AG09319 (cell line): ENCODE measurements around the gene HPS3.
A peak's percentile ranks its signal among the peaks of the same experiment; 100 is the strongest.

Experiments used
- DNase-seq: peaks from one replicate; pipeline ENCODE4 v3.0.0-alpha.2; 2010; ENCODE audit warnings: low read depth; ENCODE audit errors: extremely low read depth
- TF ChIP-seq, protein P1 (sequence below): IDR thresholded peaks from 2 replicates; pipeline ENCODE4 v1.5.1; 2011; ENCODE audit warnings: low read depth, mild to moderate bottlenecking, inconsistent platforms, low read length, moderate library complexity

Gene HPS3

DNA sequence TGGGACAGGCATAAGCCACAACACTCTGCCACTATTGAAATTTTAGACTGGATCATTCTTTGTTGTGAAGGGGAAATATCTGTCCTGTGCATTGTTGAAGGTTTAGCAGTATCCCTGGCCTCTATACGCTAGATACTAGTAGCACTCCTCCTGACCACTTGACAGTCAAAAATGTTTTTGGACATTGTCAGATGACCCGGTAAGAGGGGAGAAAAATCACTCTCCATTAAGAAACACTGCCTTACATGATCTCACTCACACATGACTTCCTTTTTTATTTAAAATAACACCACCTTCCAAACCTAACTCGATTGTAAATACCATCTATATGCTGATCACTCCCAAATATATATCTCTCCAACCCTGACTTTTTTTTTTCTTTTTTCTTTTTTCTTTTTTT is 27.8 kb upstream of the HPS3 start:
- TF ChIP-seq, protein P1, sequence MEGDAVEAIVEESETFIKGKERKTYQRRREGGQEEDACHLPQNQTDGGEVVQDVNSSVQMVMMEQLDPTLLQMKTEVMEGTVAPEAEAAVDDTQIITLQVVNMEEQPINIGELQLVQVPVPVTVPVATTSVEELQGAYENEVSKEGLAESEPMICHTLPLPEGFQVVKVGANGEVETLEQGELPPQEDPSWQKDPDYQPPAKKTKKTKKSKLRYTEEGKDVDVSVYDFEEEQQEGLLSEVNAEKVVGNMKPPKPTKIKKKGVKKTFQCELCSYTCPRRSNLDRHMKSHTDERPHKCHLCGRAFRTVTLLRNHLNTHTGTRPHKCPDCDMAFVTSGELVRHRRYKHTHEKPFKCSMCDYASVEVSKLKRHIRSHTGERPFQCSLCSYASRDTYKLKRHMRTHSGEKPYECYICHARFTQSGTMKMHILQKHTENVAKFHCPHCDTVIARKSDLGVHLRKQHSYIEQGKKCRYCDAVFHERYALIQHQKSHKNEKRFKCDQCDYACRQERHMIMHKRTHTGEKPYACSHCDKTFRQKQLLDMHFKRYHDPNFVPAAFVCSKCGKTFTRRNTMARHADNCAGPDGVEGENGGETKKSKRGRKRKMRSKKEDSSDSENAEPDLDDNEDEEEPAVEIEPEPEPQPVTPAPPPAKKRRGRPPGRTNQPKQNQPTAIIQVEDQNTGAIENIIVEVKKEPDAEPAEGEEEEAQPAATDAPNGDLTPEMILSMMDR, result no peak

DNA sequence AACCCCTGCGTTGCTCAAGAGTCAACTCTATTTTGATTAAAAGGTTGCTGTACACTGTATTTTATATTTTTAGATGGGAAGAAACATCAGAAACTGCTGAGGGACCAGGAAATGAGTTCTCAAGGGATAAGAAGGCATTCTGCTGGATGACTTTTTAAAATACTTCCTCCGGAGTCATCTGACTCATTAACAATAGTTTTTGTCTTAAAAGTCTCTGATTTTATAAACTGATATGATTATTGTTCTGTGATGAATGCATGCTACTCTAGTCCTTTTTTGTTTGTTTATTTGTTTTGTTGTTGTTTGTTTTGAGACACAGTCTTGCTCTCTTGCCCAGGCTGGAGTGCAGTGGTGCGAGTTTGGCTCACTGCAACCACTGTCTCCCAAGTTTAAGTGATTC is 25.0 kb upstream of the HPS3 start:
- DNase-seq, result no peak
- TF ChIP-seq, protein P1, result no peak

More for the DNA sequence above, 27.8 kb upstream of the HPS3 start:
- DNase-seq, result no peak

DNA sequence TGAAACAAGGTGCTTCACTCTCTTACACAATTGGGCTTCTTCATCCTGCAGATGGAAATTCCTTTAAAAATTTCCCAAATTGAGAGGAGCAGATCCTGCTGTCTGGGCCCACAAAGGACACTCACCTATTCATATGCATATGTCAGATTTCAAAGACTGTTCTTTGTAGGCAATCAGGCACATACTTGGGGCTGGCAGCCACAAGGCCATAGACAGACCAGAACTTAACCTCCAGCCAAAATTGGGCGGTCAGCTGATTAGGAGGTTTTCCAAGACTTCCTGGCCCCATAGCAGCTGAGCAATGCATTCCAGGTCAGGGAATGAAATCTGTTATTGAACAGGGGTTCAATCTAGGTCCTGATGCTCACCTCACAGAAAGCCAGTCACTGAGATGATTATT is 15.0 kb upstream of the HPS3 start:
- TF ChIP-seq, protein P1, result no peak

DNA sequence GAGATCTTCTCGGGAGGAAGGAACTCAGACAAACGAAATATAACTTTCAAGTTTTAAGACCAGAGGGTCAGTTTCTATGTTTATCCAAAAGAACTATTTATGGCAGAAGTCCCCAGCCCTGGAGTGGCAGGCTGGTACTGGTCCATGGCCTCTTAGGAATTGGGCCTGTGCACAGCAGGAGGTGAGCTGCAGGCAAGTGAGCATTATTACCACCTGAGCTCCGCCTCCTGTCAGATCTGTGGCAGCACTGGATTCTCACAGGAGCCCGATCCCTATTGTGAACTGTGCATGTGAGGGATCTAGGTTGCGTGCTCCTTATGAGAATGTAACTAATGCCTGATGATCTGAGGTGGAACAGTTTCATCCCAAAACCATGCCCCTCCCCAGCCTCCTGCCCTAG is 14.3 kb upstream of the HPS3 start:
- DNase-seq, result no peak
- TF ChIP-seq, protein P1, result no peak

More for the DNA sequence above, 15.0 kb upstream of the HPS3 start:
- DNase-seq, result no peak

GRCh38 chr3:149118724-149119123 is 10.7 kb upstream of the HPS3 start:
- TF ChIP-seq, protein P1, result no peak
- no peak for DNase-seq

DNA sequence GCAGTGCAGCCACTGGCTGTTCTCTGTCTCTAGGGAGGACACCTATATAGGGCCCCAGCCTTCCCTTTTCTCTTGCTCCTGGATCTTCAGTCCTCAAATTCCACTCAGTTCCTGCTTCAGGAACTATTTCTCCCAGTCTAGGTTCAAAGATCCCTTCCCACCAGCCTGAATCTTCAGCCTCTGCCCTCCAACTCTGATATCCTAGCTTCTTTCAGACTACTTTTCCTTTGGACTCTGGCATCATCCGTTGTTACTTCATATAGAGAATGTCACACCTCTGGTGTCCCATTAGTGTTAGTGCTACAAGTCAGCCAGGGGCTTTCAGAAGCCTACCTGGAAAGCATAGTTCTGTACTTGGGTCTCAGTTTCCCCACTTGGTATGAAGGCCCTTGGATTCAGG is 10.0 kb upstream of the HPS3 start:
- DNase-seq, result no peak
- TF ChIP-seq, protein P1, result no peak

DNA sequence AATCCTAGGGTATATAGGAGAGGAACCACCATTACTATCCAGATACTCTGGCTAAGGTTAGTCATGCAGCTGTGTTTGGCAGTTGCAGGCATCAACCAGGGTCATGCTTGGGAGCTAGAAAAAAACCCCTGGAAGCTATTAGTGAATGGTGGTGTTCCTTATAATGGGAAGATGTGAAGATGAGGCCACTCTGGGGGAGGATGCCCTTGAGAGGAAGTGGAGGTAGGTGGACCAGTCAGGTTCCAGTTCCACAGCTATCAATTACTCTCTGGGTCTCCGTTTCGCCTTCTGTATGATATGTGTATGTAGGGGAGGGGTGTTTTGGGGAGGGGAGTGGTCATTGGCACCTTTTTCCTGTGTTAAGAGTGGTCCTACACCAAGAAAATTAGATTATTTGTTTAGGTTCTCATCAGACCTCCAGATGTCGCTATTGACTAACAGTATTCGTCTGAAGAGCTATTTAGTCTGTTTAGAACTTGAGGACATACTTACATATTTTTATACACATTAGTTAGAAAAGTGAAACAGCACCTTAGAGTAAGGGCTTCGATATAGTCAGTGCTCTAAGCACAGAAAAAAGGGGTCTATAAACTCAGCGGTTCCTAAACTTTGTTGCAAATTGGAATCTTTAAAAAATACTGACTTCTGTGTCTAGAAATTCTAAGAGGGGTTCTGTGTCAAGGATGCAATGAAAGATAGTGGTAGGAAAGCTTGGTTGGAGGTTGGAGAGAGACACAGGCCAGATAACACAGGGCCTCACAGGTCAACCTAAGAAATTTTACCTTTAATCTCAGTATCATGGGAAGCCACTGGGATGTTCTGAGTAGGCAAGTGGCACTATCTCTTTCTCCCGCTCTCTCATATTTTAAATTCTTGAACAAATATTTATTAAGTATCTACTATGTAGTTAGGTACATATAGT is 9.1 kb upstream of the HPS3 start:
- TF ChIP-seq, protein P1, result peak; percentile 55
- peak; percentile 48 for DNase-seq
